Mesendoderm (in vitro differentiated cells): ENCODE measurements around the gene NUP107.

Experiments
- DNase-seq: peaks from one replicate; pipeline ENCODE4 v3.0.0; 2013
- H2AK5ac ChIP-seq: 2 replicates; pipeline ENCODE4 v1.6.1; 2013; ENCODE audit warnings: low read length, inconsistent platforms
- H2BK120ac ChIP-seq: 2 replicates; pipeline ENCODE4 v1.6.1; 2013; ENCODE audit warnings: low read depth, mild to moderate bottlenecking, low read length, moderate library complexity, mixed read lengths
- H2BK15ac ChIP-seq: replicated peaks from 2 replicates; pipeline ENCODE4 v1.6.1; 2013; ENCODE audit warnings: low read depth, mild to moderate bottlenecking, moderate library complexity
- H2BK5ac ChIP-seq: 2 replicates; pipeline ENCODE4 v1.6.1; 2013; ENCODE audit warnings: low read length, inconsistent platforms
- H3K18ac ChIP-seq: 2 replicates; pipeline ENCODE4 v1.6.1; 2013; ENCODE audit warnings: mild to moderate bottlenecking, low read length, mixed read lengths
- H3K23ac ChIP-seq: one replicate; pipeline ENCODE4 v1.6.1; 2013; ENCODE audit warnings: low read length
- H3K27ac ChIP-seq: 2 replicates; pipeline ENCODE4 v1.5.1; 2013; ENCODE audit warnings: low read depth, mild to moderate bottlenecking, inconsistent platforms, low read length, moderate library complexity
- H3K27me3 ChIP-seq: 2 replicates; pipeline ENCODE4 v1.6.1; 2013; ENCODE audit warnings: low read length, control low read depth, mild to moderate bottlenecking, inconsistent platforms; ENCODE audit not compliant: insufficient read depth, poor library complexity
- H3K36me3 ChIP-seq: 2 replicates; pipeline ENCODE4 v1.6.1; 2013; ENCODE audit warnings: low read length, inconsistent platforms; ENCODE audit not compliant: control insufficient read depth, insufficient read depth
- H3K4ac ChIP-seq: one replicate; pipeline ENCODE4 v1.6.1; 2013; ENCODE audit warnings: low read depth, mild to moderate bottlenecking, low read length, moderate library complexity
- H3K4me1 ChIP-seq: 2 replicates; pipeline ENCODE4 v1.6.1; 2013; ENCODE audit warnings: low read depth, low read length, inconsistent platforms; ENCODE audit not compliant: control insufficient read depth
- H3K4me2 ChIP-seq: 2 replicates; pipeline ENCODE4 v1.6.1; 2013; ENCODE audit warnings: low read length
- H3K4me3 ChIP-seq: 2 replicates; pipeline ENCODE4 v1.5.1; 2013; ENCODE audit warnings: mild to moderate bottlenecking, low read length
- H3K56ac ChIP-seq: one replicate; pipeline ENCODE4 v1.6.1; 2013; ENCODE audit warnings: low read length
- H3K79me1 ChIP-seq: 2 replicates; pipeline ENCODE4 v1.6.1; 2013; ENCODE audit warnings: low read length, inconsistent platforms
- H3K79me2 ChIP-seq: 2 replicates; pipeline ENCODE4 v1.6.1; 2013; ENCODE audit warnings: mild to moderate bottlenecking, low read length; ENCODE audit not compliant: control insufficient read depth, insufficient read depth
- H3K9ac ChIP-seq: 2 replicates; pipeline ENCODE4 v1.6.1; 2013; ENCODE audit warnings: low read length, inconsistent platforms
- H4K5ac ChIP-seq: one replicate; pipeline ENCODE4 v1.6.1; 2013; ENCODE audit warnings: low read length
- H4K8ac ChIP-seq: one replicate; pipeline ENCODE4 v1.6.1; 2013; ENCODE audit warnings: low read depth, mild to moderate bottlenecking, control low read depth, low read length, moderate library complexity
- WGBS: extraction: QIAGEN DNeasy Blood & Tissue Kit; methylation state at CpG from one replicate; pipeline ENCODE4 v1.1.7; 2013; ENCODE audit warnings: low lambda C conversion rate, missing lambda C conversion rate; ENCODE audit not compliant: insufficient coverage; ENCODE audit errors: extremely low coverage; 5-methylcytosine and 5-hydroxymethylcytosine counted together

The NUP107 gene

DNA sequence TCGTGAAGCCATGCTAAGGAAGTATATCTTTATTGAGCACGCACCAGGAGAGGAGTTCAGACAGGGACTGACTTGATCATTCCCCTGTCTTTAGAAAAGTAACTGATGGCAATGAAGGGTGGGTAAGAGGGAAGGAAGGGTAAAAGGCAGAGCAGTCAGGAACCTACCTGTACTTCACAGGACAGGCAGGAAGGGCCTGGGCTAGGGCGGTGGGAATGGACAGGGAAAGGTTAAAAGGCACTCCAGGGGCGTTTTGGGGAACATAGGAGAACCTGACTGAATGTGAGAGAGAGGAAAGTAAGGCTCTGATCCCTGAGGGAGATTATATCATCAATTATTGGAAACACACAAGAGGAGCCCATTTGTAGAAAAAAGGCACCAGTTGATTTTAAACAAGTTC lies 63.1 kb downstream of the NUP107 start:
- H2AK5ac ChIP-seq, result no peak overlapping the region
- no peak for DNase-seq
- H3K27me3 ChIP-seq, result no peaks in the 10 kb centered on the region
- no CpG with 5 or more reads among the region's 4 CpGs for WGBS
- no peak overlapping the region for H3K4me3 ChIP-seq
- H2BK120ac ChIP-seq, result no peak overlapping the region
- no peak overlapping the region for H3K23ac ChIP-seq
- no peaks in the 10 kb centered on the region for H3K4me1 ChIP-seq
- H3K36me3 ChIP-seq, result no peaks in the 10 kb centered on the region
- no peaks in the 10 kb centered on the region for H3K79me1 ChIP-seq
- H3K27ac ChIP-seq, result no peak overlapping the region
- H2BK5ac ChIP-seq, result no peak overlapping the region
- no peak overlapping the region for H3K9ac ChIP-seq
- H3K79me2 ChIP-seq, result no peaks in the 10 kb centered on the region
- H4K8ac ChIP-seq, result no peak overlapping the region
- no peak overlapping the region for H4K5ac ChIP-seq
- H3K4ac ChIP-seq, result no peak overlapping the region
- no peak overlapping the region for H3K4me2 ChIP-seq
- H3K56ac ChIP-seq, result no peak overlapping the region
- H2BK15ac ChIP-seq, result no peak overlapping the region
- no peak overlapping the region for H3K18ac ChIP-seq

DNA sequence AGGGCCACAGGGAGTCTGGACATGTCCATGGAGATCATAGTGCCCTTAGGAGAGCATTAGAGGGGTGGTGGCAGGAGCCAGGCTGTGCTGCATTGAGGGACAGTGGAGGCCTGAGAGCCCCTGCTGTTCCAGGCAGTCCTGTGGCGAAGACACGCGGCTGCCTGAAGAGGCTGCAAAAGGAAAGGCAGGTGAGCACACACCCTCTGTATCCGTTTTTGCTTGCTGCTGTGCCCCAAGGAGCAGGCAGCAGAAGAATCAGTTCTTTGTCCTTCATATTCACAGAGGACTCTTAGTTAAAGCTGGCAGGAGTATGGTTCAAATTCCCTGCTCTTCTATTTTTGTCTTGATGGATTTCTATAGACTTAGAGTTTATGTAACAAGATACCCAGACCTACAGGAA lies 63.7 kb downstream of the NUP107 start:
- Histone ChIP-seq H3K56ac (no peak overlapping the region), H3K27ac (no peak overlapping the region), H3K36me3 (no peaks in the 10 kb centered on the region), H2AK5ac (no peak overlapping the region), H2BK5ac (no peak overlapping the region), H4K8ac (no peak overlapping the region), H3K27me3 (no peaks in the 10 kb centered on the region), H3K9ac (no peak overlapping the region), H3K79me1 (no peaks in the 10 kb centered on the region), H3K23ac (no peak overlapping the region), H2BK15ac (no peak overlapping the region), H3K18ac (no peak overlapping the region), H3K4me1 (no peaks in the 10 kb centered on the region), H3K4me3 (no peak overlapping the region), H3K4ac (no peak overlapping the region), H3K79me2 (no peaks in the 10 kb centered on the region), H4K5ac (no peak overlapping the region), H3K4me2 (no peak overlapping the region), H2BK120ac (no peak overlapping the region)
- no peak for DNase-seq
- WGBS, result no CpG with 5 or more reads among the region's 4 CpGs

DNA sequence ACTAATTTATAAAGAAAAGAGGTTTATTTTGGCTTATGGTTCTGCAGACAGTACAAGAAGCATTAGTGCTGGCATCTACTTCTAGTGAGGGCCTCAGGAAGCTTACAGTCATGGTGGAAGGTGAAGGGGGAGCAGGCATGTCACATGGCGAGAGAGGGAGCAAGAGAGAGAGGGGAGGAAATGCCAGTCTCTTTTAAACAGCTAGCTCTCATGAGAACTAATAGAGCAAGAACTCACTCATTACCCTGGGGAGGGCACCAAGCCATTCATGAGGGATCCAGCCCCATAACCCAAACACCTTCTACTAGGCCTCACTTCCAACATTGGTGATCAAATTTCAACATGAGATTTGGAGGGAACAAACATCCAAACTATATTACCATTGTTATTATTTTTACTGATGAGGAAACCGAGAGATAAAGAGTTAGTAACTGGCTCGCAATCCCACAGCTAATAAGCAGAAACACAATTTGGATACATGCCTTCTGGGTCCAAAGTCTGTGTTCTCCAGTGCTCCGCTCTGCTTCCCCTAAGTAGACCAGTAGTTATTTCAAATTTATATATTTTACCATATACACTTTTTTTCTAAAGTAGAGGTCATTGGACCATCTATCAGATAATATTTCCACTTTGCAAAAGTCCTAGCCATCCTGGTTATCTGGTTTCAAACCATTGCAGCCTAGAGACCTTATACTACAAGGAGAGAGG lies 68.9 kb downstream of the NUP107 start:
- H3K4me1 ChIP-seq, result no peaks in the 10 kb centered on the region
- H3K79me1 ChIP-seq, result no peaks in the 10 kb centered on the region
- H2AK5ac ChIP-seq, result no peak overlapping the region
- no peak overlapping the region for H3K4me3 ChIP-seq
- no peak overlapping the region for H3K27ac ChIP-seq
- H3K36me3 ChIP-seq, result no peaks in the 10 kb centered on the region
- no peak overlapping the region for H2BK15ac ChIP-seq
- H4K8ac ChIP-seq, result no peak overlapping the region
- no peak overlapping the region for H3K23ac ChIP-seq
- H3K56ac ChIP-seq, result no peak overlapping the region
- H3K4ac ChIP-seq, result no peak overlapping the region
- H4K5ac ChIP-seq, result no peak overlapping the region
- H2BK5ac ChIP-seq, result no peak overlapping the region
- no peak overlapping the region for H3K4me2 ChIP-seq
- no peak overlapping the region for H2BK120ac ChIP-seq
- no peak overlapping the region for H3K18ac ChIP-seq
- H3K27me3 ChIP-seq, result no peaks in the 10 kb centered on the region
- no peaks in the 10 kb centered on the region for H3K79me2 ChIP-seq
- no peak for DNase-seq
- no CpG with 5 or more reads among the region's 4 CpGs for WGBS
- no peak overlapping the region for H3K9ac ChIP-seq

DNA sequence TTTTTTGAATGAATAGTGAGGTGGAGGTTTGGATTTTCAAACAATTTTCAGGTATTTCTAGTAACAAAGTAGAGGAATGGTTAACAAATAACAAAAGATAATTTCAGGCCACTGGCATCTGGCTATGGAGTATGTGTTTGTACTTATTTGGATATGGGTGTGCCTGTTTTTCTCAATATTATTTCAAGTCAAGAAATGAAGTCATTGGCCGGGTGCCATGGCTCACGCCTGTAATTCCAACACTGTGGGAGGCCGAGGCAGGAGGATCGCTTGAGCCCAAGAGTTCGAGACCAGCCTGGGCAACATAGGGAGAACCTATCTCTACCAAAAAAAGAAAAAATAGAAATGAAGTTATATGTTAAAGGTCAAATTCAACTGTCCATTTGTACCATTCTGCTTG lies 73.1 kb downstream of the NUP107 start:
- no peak overlapping the region for H3K23ac ChIP-seq
- no peak overlapping the region for H3K4me3 ChIP-seq
- H3K36me3 ChIP-seq, result peaks cover 4% of the 10 kb centered on the region
- H3K4me2 ChIP-seq, result no peak overlapping the region
- no peak overlapping the region for H2AK5ac ChIP-seq
- H2BK5ac ChIP-seq, result no peak overlapping the region
- H3K9ac ChIP-seq, result no peak overlapping the region
- H3K4me1 ChIP-seq, result no peaks in the 10 kb centered on the region
- H3K56ac ChIP-seq, result no peak overlapping the region
- H3K4ac ChIP-seq, result no peak overlapping the region
- DNase-seq, result no peak
- no peak overlapping the region for H2BK120ac ChIP-seq
- H3K79me2 ChIP-seq, result no peaks in the 10 kb centered on the region
- no peak overlapping the region for H3K27ac ChIP-seq
- no CpG with 5 or more reads among the region's 5 CpGs for WGBS
- no peaks in the 10 kb centered on the region for H3K79me1 ChIP-seq
- H2BK15ac ChIP-seq, result no peak overlapping the region
- H4K5ac ChIP-seq, result no peak overlapping the region
- H3K18ac ChIP-seq, result no peak overlapping the region
- no peak overlapping the region for H4K8ac ChIP-seq
- no peaks in the 10 kb centered on the region for H3K27me3 ChIP-seq

DNA sequence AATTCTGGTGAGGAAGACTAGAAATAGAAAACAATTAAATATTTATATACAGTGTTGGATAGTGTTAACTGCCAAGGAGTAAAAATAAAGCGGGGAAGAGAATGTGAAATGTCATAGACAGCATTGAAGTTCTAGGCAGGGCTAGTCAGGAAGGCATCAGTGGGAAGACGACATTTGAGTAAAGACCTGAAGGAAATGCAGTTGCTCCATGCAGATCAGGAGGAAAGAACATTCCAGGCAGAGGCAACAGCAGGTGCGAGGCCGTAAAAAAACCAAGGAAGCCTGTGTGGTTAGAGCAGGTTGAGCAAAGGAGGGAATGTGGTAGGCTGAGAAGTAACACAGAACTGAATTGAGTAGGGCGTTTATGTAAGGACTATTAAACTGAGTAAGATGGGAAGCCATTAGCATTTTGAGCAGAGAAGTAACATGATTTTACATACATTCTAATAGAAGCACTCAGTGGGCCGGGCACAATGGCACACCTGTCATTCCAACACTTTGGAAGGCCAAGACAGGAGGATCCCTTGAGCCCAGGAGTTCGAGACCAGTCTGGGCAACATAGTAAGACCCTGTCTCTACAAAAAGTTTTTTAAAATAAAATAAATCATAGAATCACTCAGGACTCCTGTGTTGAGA lies 74.1 kb downstream of the NUP107 start:
- H3K36me3 ChIP-seq, result peaks cover 4% of the 10 kb centered on the region
- no peak overlapping the region for H2AK5ac ChIP-seq
- no peak overlapping the region for H3K27ac ChIP-seq
- no peak overlapping the region for H2BK5ac ChIP-seq
- H3K4me2 ChIP-seq, result no peak overlapping the region
- no peak for DNase-seq
- no peak overlapping the region for H3K23ac ChIP-seq
- no peak overlapping the region for H4K8ac ChIP-seq
- H3K79me1 ChIP-seq, result no peaks in the 10 kb centered on the region
- H3K27me3 ChIP-seq, result no peaks in the 10 kb centered on the region
- H3K9ac ChIP-seq, result no peak overlapping the region
- H4K5ac ChIP-seq, result no peak overlapping the region
- H3K18ac ChIP-seq, result no peak overlapping the region
- H3K4me3 ChIP-seq, result no peak overlapping the region
- H3K4me1 ChIP-seq, result no peaks in the 10 kb centered on the region
- no peaks in the 10 kb centered on the region for H3K79me2 ChIP-seq
- WGBS, result no CpG with 5 or more reads among the region's 7 CpGs
- H2BK120ac ChIP-seq, result no peak overlapping the region
- H3K4ac ChIP-seq, result no peak overlapping the region
- no peak overlapping the region for H3K56ac ChIP-seq
- no peak overlapping the region for H2BK15ac ChIP-seq

DNA sequence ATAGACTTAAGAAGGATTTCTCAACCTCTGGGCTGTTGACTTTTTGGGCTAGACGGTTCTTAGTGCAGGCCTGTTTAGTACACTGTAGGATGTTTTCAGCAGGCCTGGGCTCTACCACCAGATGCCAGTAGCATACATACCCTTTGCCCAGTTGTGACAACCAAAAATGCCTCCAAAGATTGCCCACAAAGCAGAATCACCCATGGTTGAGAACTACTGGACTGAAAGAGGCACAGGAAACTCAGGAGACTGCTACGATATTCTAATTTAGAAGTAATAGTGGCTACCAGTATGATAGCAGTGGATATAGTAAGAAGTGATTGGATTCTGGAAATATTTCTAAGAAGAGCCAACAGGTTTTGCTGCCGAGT lies 74.6 kb downstream of the NUP107 start:
- H3K56ac ChIP-seq, result no peak overlapping the region
- H3K9ac ChIP-seq, result no peak overlapping the region
- no peak overlapping the region for H4K5ac ChIP-seq
- H2BK120ac ChIP-seq, result no peak overlapping the region
- peaks cover 4% of the 10 kb centered on the region for H3K36me3 ChIP-seq
- no peak overlapping the region for H3K27ac ChIP-seq
- H3K18ac ChIP-seq, result no peak overlapping the region
- H2AK5ac ChIP-seq, result no peak overlapping the region
- DNase-seq, result no peak
- no peaks in the 10 kb centered on the region for H3K79me2 ChIP-seq
- no peak overlapping the region for H3K4me2 ChIP-seq
- no CpG with 5 or more reads among the region's 3 CpGs for WGBS
- H4K8ac ChIP-seq, result no peak overlapping the region
- H2BK15ac ChIP-seq, result no peak overlapping the region
- no peak overlapping the region for H2BK5ac ChIP-seq
- no peaks in the 10 kb centered on the region for H3K79me1 ChIP-seq
- H3K4ac ChIP-seq, result no peak overlapping the region
- H3K27me3 ChIP-seq, result no peaks in the 10 kb centered on the region
- H3K23ac ChIP-seq, result no peak overlapping the region
- H3K4me3 ChIP-seq, result no peak overlapping the region
- H3K4me1 ChIP-seq, result no peaks in the 10 kb centered on the region
